Neural progenitor cell (in vitro differentiated cells): ENCODE data around the gene MAGIX. TPM values are rescaled to one million over a fixed set of nuclear protein-coding genes. Genes with fewer than 3 reads are reported as not detected.

Source experiments
- DNase-seq: peaks from one replicate; pipeline ENCODE4 v3.0.0-alpha.2; 2016; ENCODE audit warnings: low spot score
- H2AFZ ChIP-seq: fragments of 200-600 bp; sonication (generic); replicated peaks from 2 replicates; pipeline ENCODE4 v1.6.1; 2016; ENCODE audit warnings: antibody characterized with exemption
- H3F3A ChIP-seq: fragments of 200-600 bp; sonication (generic); 2 replicates; pipeline ENCODE4 v1.6.1; 2016; ENCODE audit warnings: antibody characterized with exemption, low read depth
- H3K27ac ChIP-seq: fragments of 200-600 bp; sonication (generic); 2 replicates; pipeline ENCODE4 v1.5.1; 2016; ENCODE audit warnings: mild to moderate bottlenecking
- H3K27me3 ChIP-seq: fragments of 200-600 bp; sonication (generic); 2 replicates; pipeline ENCODE4 v1.6.1; 2016; ENCODE audit warnings: mild to moderate bottlenecking, moderate library complexity
- H3K36me3 ChIP-seq: fragments of 200-600 bp; sonication (generic); 2 replicates; pipeline ENCODE4 v1.5.1; 2016
- H3K4me1 ChIP-seq: fragments of 200-600 bp; sonication (generic); 2 replicates; pipeline ENCODE4 v1.6.1; 2016; ENCODE audit warnings: mixed run types
- H3K4me2 ChIP-seq: fragments of 200-600 bp; sonication (generic); 2 replicates; pipeline ENCODE4 v1.6.1; 2016
- H3K4me3 ChIP-seq: fragments of 200-600 bp; sonication (generic); 2 replicates; pipeline ENCODE4 v1.5.1; 2016
- H3K79me2 ChIP-seq: fragments of 200-600 bp; sonication (generic); 2 replicates; pipeline ENCODE4 v1.6.1; 2016; ENCODE audit warnings: low read depth
- H3K9ac ChIP-seq: fragments of 200-600 bp; sonication (generic); 2 replicates; pipeline ENCODE4 v1.6.1; 2016
- H3K9me3 ChIP-seq: fragments of 200-600 bp; sonication (generic); 2 replicates; pipeline ENCODE4 v1.5.1; 2016; ENCODE audit warnings: low read depth
- H4K20me1 ChIP-seq: fragments of 200-600 bp; sonication (generic); 2 replicates; pipeline ENCODE4 v1.6.1; 2016; ENCODE audit warnings: low read depth
- H3K27ac Mint-ChIP-seq: 3 replicates; pipeline ENCODE4 v1.8.0; 2021; ENCODE audit warnings: mixed read lengths
- H3K27me3 Mint-ChIP-seq: 2 replicates; pipeline ENCODE4 v1.8.0; 2022; ENCODE audit warnings: low read depth, mild to moderate bottlenecking, inconsistent platforms, moderate library complexity, mixed read lengths; ENCODE audit not compliant: insufficient read depth
- H3K36me3 Mint-ChIP-seq: 3 replicates; pipeline ENCODE4 v1.8.0; 2021; ENCODE audit warnings: mixed read lengths
- H3K4me1 Mint-ChIP-seq: 3 replicates; pipeline ENCODE4 v1.8.0; 2021; ENCODE audit warnings: mixed read lengths
- H3K4me3 Mint-ChIP-seq: 3 replicates; pipeline ENCODE4 v1.8.0; 2021; ENCODE audit warnings: mild to moderate bottlenecking, moderate library complexity, mixed read lengths
- H3K9me3 Mint-ChIP-seq: 3 replicates; pipeline ENCODE4 v1.8.0; 2020; ENCODE audit warnings: mixed read lengths
- CTCF ChIP-seq: fragments of 200-600 bp; sonication (generic); IDR thresholded peaks from 2 replicates; pipeline ENCODE4 v1.5.1; 2017; ENCODE audit warnings: antibody characterized with exemption, mild to moderate bottlenecking
- EZH2 ChIP-seq: fragments of 200-600 bp; sonication (generic); IDR thresholded peaks from 2 replicates; pipeline ENCODE4 v1.6.1; 2017; ENCODE audit warnings: antibody characterized with exemption, mild to moderate bottlenecking, moderate library complexity
- EZH2phosphoT487 ChIP-seq: fragments of 200-600 bp; sonication (generic); IDR thresholded peaks from 2 replicates; pipeline ENCODE4 v1.6.1; 2017; ENCODE audit warnings: antibody characterized with exemption
- total RNA-seq: library from RNA; depleted of rRNA; stranded (reverse); fragments of >200 nt; gene quantifications from 2 replicates; pipeline ENCODE4 v1.2.3, GENCODE V29; 2015; ENCODE audit warnings: low replicate concordance

MAGIX gene
- total RNA-seq, 1 donor from 2014 or later: 1.5 TPM

GRCh38 chrX:49153467-49153866 is 9.1 kb upstream of the MAGIX start:
- peaks cover 15% of the 10 kb centered on the region for H3K4me1 Mint-ChIP-seq
- no peak overlapping the region for H3K4me2 ChIP-seq
- H3K79me2 ChIP-seq: no peaks in the 10 kb centered on the region
- no peak overlapping the region for H3K9ac ChIP-seq
- no peaks in the 10 kb centered on the region for H3K36me3 Mint-ChIP-seq
- no peak overlapping the region for H3K27ac ChIP-seq
- TF ChIP-seq CTCF: no peak
- no peak for TF ChIP-seq EZH2phosphoT487
- no peak for TF ChIP-seq EZH2
- peaks cover 20% of the 10 kb centered on the region for H3K9me3 Mint-ChIP-seq
- no peak overlapping the region for H2AFZ ChIP-seq
- H3K27me3 ChIP-seq: peaks cover 10% of the 10 kb centered on the region
- H3K4me3 Mint-ChIP-seq: no peak overlapping the region
- no peaks in the 10 kb centered on the region for H3K36me3 ChIP-seq
- no peaks in the 10 kb centered on the region for H3K4me1 ChIP-seq
- no peak overlapping the region for H3K4me3 ChIP-seq
- H3K27me3 Mint-ChIP-seq: peaks cover 2% of the 10 kb centered on the region
- no peak for DNase-seq
- H3K9me3 ChIP-seq: no peaks in the 10 kb centered on the region
- no peaks in the 10 kb centered on the region for H4K20me1 ChIP-seq
- no peak overlapping the region for H3K27ac Mint-ChIP-seq
- H3F3A ChIP-seq: peaks cover 15% of the 10 kb centered on the region

- Histone ChIP-seq H2AFZ (peak overlapping the region; percentile 68), H3K9ac (no peak overlapping the region)
- peaks cover 17% of the 10 kb centered on the region for H3K9me3 Mint-ChIP-seq
These were observed 7.2 kb upstream of the MAGIX start for GRCh38 chrX:49155243-49155899.

GRCh38 chrX:49155900-49156837 is 6.4 kb upstream of the MAGIX start:
- Mint-ChIP-seq H3K27ac (peak overlapping the region; percentile 97), H3K9me3 (peaks cover 14% of the 10 kb centered on the region), H3K27me3 (peaks cover 2% of the 10 kb centered on the region), H3K4me1 (peaks cover 15% of the 10 kb centered on the region), H3K4me3 (peak overlapping the region; percentile 85), H3K36me3 (no peaks in the 10 kb centered on the region)
- peaks cover 15% of the 10 kb centered on the region for H3F3A ChIP-seq
- peak; percentile 88 for DNase-seq
- no peaks in the 10 kb centered on the region for H3K4me1 ChIP-seq
- no peaks in the 10 kb centered on the region for H3K79me2 ChIP-seq
- H3K9ac ChIP-seq: no peak overlapping the region
- no peak overlapping the region for H2AFZ ChIP-seq
- peak overlapping the region; percentile 43 for H3K4me3 ChIP-seq
- H3K27me3 ChIP-seq: peaks cover 14% of the 10 kb centered on the region
- H3K27ac ChIP-seq: no peak overlapping the region
- H4K20me1 ChIP-seq: no peaks in the 10 kb centered on the region
- H3K36me3 ChIP-seq: no peaks in the 10 kb centered on the region
- peak overlapping the region; percentile 70 for H3K4me2 ChIP-seq
- TF ChIP-seq EZH2: no peak
- TF ChIP-seq EZH2phosphoT487: no peak
- peak; percentile 64 for TF ChIP-seq CTCF
- no peaks in the 10 kb centered on the region for H3K9me3 ChIP-seq

More at GRCh38 chrX:49155243-49155899, 7.2 kb upstream of the MAGIX start:
- Histone ChIP-seq H4K20me1 (no peaks in the 10 kb centered on the region), H3F3A (peaks cover 15% of the 10 kb centered on the region), H3K79me2 (no peaks in the 10 kb centered on the region), H3K27me3 (peaks cover 10% of the 10 kb centered on the region), H3K4me1 (no peaks in the 10 kb centered on the region), H3K4me2 (peak overlapping the region; percentile 70), H3K27ac (no peak overlapping the region), H3K4me3 (peak overlapping the region; percentile 43), H3K36me3 (no peaks in the 10 kb centered on the region), H3K9me3 (no peaks in the 10 kb centered on the region)
- TF ChIP-seq EZH2 (no peak), EZH2phosphoT487 (no peak), CTCF (no peak)
- peaks cover 2% of the 10 kb centered on the region for H3K27me3 Mint-ChIP-seq
- peak overlapping the region; percentile 97 for H3K27ac Mint-ChIP-seq
- H3K4me1 Mint-ChIP-seq: peaks cover 15% of the 10 kb centered on the region
- H3K4me3 Mint-ChIP-seq: peak overlapping the region; percentile 85
- DNase-seq: peak; percentile 87
- no peaks in the 10 kb centered on the region for H3K36me3 Mint-ChIP-seq
